ENCODE results near the gene KPNA3. TPM values are rescaled to one million over a fixed set of nuclear protein-coding genes. Genes with fewer than 3 reads are reported as not detected.
A peak's percentile ranks its signal among the peaks of the same experiment; 100 is the strongest.
"Not testable (repeated sequence)": the region's sequence is repeated elsewhere in the genome, so short reads cannot be mapped to it uniquely, and the experiment has no call there.

The KPNA3 gene
- total RNA-seq, 6 experiments from 2014 or later = 57.2 to 74.4 (median 65.6) TPM

DNA sequence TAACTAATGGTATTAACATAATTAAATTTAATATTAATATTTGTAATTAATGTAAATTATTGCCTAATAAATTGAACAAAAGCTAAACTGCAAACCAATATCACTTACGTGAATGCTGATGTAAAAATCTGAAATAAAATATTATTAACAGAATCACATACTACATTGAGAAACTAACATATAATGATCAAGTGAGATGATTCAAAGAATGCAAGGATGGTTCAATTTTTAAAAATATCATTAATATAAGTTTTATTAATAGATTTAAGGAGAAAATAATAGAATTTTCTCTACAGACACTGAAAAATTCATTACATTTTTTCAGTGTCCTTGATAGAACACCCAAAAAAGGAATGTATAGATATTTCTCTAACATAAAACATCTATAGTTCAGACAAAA is 77.7 kb downstream of the KPNA3 start:
- Mint-ChIP-seq H3K36me3 (ENCODE audit: low read depth) (peaks cover 67% of the 10 kb centered on the region), H3K27me3 (ENCODE audit: insufficient read depth) (no peaks in the 10 kb centered on the region), H3K4me1 (ENCODE audit: low read depth) (peaks cover 21% of the 10 kb centered on the region), H3K27ac (no peak overlapping the region), H3K9me3 (peaks cover 31% of the 10 kb centered on the region), H3K4me3 (no peak overlapping the region)
- no peak for DNase-seq
- TF ChIP-seq, protein P1, sequence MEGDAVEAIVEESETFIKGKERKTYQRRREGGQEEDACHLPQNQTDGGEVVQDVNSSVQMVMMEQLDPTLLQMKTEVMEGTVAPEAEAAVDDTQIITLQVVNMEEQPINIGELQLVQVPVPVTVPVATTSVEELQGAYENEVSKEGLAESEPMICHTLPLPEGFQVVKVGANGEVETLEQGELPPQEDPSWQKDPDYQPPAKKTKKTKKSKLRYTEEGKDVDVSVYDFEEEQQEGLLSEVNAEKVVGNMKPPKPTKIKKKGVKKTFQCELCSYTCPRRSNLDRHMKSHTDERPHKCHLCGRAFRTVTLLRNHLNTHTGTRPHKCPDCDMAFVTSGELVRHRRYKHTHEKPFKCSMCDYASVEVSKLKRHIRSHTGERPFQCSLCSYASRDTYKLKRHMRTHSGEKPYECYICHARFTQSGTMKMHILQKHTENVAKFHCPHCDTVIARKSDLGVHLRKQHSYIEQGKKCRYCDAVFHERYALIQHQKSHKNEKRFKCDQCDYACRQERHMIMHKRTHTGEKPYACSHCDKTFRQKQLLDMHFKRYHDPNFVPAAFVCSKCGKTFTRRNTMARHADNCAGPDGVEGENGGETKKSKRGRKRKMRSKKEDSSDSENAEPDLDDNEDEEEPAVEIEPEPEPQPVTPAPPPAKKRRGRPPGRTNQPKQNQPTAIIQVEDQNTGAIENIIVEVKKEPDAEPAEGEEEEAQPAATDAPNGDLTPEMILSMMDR (IDR thresholded peaks at IDR 0.05) = no peak

DNA sequence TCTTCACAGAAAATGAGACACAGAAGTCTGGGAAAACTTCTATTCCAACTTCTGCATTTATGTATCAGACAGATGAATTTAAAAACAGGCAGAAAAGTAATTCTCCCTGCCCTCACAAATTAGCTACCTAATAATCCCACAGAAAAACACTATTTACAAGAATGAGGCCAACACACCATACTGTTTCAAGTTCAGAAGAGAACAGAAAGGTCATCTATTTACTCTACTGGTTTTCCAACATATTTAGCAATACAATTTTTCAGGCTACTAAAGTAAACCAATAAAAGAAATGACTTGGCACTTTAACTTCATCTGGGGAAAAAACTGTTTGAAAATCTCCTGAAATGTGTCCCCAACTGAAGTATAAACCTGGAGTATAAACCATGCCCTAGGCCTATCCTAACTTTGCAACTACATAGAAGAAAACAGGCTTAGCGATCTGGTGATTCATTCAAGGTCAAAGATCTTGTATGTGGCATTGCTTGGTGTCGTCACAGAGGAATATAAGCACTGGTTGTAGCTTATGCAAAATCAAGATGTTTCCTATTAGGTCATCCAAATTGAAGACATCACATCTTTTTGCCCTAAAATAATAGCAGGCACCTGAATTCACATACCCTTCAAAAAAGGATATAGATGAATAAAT is 81.1 kb downstream of the KPNA3 start:
- H3K4me1 Mint-ChIP-seq (ENCODE audit: low read depth) = peaks cover 21% of the 10 kb centered on the region
- no peaks in the 10 kb centered on the region; the same call in 1 of the 2 replicates for H3K27me3 Mint-ChIP-seq (ENCODE audit: insufficient read depth)
- H3K36me3 Mint-ChIP-seq (ENCODE audit: low read depth) = peaks cover 60% of the 10 kb centered on the region
- TF ChIP-seq, protein P1 (IDR thresholded peaks at IDR 0.05) = no peak
- peak; percentile 82 for DNase-seq
- no peak overlapping the region for H3K4me3 Mint-ChIP-seq
- H3K9me3 Mint-ChIP-seq = peaks cover 23% of the 10 kb centered on the region
- peak overlapping the region; percentile 71 for H3K27ac Mint-ChIP-seq

DNA sequence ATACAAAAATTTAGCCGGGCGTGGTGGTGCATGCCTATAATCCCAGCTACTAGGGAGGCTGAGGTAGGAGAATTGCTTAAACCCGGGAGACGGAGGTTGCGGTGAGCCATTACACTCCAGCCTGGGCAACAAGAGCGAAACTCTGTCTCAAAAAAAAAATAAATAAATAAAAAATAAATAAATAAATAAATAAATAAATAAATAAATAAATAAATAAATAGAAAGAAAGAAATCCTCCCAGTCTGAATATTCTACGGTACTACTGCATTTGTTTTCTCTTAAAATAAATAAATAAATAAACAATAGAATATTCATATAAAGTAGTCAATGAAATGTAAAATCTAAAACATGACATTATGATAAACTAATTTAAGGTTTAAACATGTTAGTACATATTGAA is 88.2 kb downstream of the KPNA3 start:
- H3K9me3 Mint-ChIP-seq; H3K4me1 Mint-ChIP-seq (ENCODE audit: low read depth); H3K27ac Mint-ChIP-seq; H3K4me3 Mint-ChIP-seq; H3K27me3 Mint-ChIP-seq (ENCODE audit: insufficient read depth); DNase-seq: not testable (repeated sequence)
- H3K36me3 Mint-ChIP-seq (ENCODE audit: low read depth) = peaks cover 20% of the 10 kb centered on the region

DNA sequence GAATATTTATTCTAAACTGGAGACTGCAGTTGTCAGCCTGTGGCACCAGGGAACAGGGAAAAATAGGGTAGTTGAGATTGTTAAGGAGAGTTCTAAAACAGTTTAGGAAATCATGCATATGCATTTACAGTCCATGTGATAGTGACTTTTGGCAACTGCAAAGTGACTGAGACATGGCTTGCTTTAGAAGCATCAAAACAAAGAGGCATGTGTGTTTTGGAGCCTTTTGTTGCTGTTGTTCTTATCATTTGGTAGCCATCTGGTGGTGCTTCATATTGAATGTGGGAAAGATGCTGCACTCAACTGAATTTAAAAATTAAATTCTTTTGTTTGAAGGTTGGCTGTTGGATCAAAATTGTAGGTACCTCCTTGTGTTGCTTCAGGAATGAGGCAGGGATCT is 91.0 kb downstream of the KPNA3 start:
- H3K4me1 Mint-ChIP-seq (ENCODE audit: low read depth) = no peaks in the 10 kb centered on the region
- DNase-seq = no peak
- no peaks in the 10 kb centered on the region; the same call in 1 of the 2 replicates for H3K27me3 Mint-ChIP-seq (ENCODE audit: insufficient read depth)
- H3K4me3 Mint-ChIP-seq = no peak overlapping the region
- H3K27ac Mint-ChIP-seq = no peak overlapping the region
- TF ChIP-seq, protein P1 (IDR thresholded peaks at IDR 0.05) = no peak
- no peaks in the 10 kb centered on the region for H3K9me3 Mint-ChIP-seq
- peaks cover 24% of the 10 kb centered on the region for H3K36me3 Mint-ChIP-seq (ENCODE audit: low read depth)

DNA sequence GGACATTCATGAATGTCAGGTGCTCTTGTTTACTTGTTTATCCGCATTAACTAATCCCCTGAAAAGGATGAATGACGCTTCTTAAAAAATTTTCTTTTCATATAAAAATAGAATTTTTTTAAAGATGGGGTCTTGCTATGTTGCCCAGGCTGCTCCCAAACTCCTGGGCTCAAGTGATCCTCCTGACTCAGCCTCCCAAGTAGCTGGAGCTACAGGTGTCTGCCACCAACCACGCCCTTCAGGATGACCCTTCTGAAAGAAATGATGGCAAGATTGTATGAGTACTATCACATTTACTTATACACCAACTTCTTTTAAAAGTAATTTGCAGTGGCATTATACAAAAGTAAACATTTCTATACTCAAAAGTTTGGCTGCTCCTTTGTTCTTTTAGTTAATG is 95.0 kb downstream of the KPNA3 start:
- H3K27me3 Mint-ChIP-seq (ENCODE audit: insufficient read depth) = no peaks in the 10 kb centered on the region; the same call in 1 of the 2 replicates
- no peak overlapping the region for H3K27ac Mint-ChIP-seq
- H3K4me1 Mint-ChIP-seq (ENCODE audit: low read depth) = peaks cover 19% of the 10 kb centered on the region
- TF ChIP-seq, protein P1 (IDR thresholded peaks at IDR 0.05) = no peak
- DNase-seq = no peak
- no peaks in the 10 kb centered on the region for H3K9me3 Mint-ChIP-seq
- no peak overlapping the region for H3K4me3 Mint-ChIP-seq
- H3K36me3 Mint-ChIP-seq (ENCODE audit: low read depth) = peaks cover 24% of the 10 kb centered on the region

DNA sequence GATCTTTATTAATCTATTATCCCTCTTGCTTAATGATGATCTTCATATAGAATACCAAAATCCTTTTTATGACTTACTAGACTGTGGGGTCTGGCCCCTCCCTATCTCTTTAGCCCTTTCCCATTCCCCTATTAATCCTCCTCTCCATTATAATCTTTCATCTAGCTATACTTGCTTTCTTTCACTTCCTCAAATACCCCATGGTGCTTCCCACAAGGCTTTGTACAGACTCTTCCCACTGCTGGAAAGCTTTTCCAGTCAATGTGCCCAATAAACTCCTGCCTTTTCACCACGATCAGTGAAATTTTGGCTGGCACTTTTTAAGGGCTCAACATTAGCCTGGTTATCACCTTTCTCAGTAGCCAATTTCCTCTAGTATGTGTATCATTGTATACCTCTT is 98.0 kb downstream of the KPNA3 start:
- Mint-ChIP-seq H3K9me3 (no peaks in the 10 kb centered on the region), H3K36me3 (ENCODE audit: low read depth) (peaks cover 15% of the 10 kb centered on the region), H3K4me1 (ENCODE audit: low read depth) (peaks cover 37% of the 10 kb centered on the region), H3K4me3 (no peak overlapping the region), H3K27me3 (ENCODE audit: insufficient read depth) (0 out of 2 replicates have a peak, but pooled peaks cover 2% of the 10 kb centered on the region), H3K27ac (no peak overlapping the region)
- no peak for DNase-seq
- TF ChIP-seq, protein P1 (IDR thresholded peaks at IDR 0.05) = no peak
